Measurements from ENCODE around the gene SEZ6L. TPM values are rescaled to one million over a fixed set of nuclear protein-coding genes. Genes with fewer than 3 reads are reported as not detected.

Gene SEZ6L
- total RNA-seq, 1 experiment from 2014 or later = not detected

DNA sequence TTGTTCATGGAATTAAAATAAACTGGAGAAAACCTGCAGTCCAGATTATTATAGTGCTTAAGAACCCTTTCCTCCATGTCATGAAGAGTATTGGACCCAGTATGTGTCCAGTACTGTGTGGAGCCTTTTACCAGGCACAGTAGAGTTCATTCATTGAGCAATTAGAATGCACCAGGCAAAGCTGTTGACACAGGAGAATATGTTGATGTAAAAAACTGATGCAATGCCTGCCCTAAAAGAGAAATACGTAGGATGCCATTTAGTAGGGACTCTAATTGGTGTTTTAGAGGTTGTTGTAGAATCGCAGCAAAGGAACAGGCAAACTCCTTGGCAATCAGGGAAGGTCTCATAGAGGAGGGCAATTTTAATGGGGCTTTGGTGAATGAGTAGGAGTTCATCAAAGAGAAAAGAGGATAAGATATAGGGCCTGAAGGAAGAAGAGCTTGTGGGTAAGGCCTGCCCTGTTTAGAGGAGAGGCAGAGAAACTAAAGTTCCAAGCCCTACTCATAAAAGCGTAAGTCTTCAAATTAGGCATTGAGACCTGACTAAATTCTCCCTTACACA is 126.4 kb downstream of the SEZ6L start:
- no peak for DNase-seq (ENCODE audit: low read depth)

DNA sequence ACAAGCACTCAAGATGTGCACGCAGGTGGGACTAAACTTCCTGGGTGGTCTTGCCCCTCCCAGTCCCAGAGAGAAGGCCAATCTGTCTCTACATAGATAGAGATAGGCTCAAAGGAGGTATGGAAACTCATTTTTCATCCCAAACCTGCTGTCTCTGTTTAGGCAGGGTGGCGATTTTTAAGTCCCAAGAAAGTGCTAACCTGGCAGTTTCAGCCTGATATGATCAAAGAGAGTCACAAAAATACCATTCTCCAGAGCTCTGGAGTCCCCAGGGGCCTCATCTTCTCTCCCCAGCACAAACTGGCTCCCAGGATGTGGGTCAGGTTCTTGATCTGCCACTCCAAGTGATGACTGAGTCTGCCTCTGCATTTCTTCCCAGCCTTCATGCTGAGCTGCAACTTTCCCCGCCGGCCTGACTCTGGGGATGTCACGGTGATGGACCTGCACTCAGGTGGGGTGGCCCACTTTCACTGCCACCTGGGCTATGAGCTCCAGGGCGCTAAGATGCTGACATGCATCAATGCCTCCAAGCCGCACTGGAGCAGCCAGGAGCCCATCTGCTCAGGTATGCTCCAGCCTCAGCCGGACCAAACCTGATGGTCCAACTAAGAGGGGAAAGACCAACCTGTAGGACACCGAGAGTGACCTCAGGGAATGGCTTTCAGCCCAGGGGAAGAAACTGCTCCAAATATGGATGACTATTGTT is 129.5 kb downstream of the SEZ6L start:
- DNase-seq (ENCODE audit: low read depth) = no peak

DNA sequence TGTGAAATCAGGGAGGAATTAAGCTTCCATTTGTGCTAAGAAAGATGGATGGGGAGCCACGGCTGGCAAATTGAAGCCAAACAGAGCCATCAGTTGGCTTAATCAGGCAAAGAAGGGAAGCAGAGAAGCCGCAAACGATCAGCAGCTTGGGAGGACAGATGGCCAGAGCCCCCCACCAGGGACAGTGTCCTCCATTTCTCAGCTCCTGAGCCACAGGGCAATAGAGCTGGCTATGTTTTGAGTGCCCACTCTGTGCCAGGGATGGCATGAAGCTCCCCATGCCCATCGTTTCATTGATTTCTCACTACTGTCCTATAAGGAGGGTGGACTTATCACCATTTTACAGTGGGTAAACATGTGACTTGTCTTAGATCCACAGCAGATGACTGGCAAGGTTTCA is 133.5 kb downstream of the SEZ6L start:
- no peak for DNase-seq (ENCODE audit: low read depth)

DNA sequence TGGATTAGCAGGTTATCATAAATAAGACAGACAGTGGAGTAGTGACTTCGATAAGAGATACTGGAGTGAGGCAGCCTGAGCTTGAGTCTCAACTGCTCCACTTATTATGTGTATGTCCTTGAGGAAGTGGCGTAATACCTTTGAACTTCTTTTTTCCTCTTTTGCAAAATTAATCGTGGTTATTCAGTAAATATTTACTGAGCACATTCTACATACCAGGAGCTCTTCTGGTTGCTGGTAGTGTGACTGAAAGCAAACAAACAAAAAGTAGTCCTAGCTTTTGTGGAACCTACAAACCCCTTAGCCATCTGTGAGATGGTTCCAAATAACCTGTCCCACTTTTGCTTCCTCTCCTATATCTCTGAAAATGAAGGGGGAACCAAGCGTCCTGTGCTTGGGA is 134.2 kb downstream of the SEZ6L start:
- no peak for DNase-seq (ENCODE audit: low read depth)

DNA sequence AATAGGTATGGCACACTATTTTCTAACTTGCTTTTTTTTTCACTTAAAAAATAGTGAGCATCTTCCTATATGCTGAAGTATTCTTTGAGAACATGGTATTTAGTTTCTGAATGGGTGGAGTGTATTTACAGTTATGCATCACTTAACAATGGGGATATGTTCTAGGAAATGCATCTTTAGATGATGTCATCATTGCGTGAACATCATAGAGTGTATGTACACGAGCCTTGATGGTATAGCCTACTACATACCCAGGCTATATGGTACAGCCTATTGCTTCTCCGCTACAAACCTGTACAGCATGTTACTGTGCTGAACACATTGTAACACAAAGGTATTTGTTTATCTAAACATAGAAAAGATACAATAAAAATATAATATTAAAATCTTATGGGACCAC is 135.5 kb downstream of the SEZ6L start:
- DNase-seq (ENCODE audit: low read depth) = no peak

DNA sequence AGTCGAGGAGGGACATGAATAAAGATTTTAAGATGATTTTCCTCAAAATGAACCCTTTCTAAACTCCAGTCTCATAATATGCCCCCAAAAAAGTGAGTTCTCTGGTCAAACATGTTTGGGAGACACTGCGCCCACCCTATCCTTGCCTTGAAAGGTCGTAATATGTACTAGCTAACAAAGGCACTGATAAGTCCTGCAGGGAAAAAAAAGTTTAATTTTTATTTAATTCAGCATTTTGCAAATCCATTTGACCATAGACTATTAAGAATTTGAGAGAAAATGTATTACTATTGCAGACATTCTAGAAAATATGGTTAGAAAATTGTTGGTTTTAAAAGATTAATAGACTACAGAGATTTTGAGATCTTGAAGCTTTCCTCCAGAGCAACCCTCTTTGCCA is 139.2 kb downstream of the SEZ6L start:
- no peak for DNase-seq (ENCODE audit: low read depth)

DNA sequence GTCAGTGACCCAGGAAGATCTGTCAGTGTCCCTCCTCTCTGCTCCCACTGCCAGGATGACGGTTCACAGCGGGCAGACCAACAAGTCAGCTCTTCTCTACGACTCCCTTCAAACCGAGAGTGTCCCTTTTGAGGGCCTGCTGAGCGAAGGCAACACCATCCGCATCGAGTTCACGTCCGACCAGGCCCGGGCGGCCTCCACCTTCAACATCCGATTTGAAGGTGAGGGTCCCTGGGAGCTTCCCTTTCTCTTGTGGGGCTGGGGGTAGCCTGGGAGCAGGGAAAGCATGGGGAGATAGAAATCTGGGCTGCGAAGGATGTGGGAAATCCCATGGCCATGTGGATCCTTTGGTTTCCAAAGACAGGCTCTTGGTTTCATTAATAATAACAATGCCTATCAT is 141.4 kb downstream of the SEZ6L start:
- DNase-seq (ENCODE audit: low read depth) = no peak

DNA sequence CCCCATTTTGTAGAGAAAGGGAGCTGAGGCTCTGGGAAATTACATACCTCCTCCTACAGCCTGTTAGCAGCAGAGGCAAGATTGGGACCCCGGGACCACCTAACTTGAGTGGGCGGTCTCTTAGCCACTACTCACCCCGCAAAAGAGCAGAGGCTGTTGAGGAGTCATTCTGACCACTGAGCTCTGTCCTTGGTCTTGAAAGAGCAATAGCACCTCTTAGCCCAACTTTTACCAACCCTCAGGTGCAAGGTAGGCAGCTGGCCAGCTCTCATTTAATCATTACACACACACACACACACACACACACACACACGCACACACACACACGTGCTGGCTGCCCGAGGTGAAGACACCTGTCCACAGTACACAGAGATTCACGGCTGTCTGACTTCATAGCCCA is 144.0 kb downstream of the SEZ6L start:
- no peak for DNase-seq (ENCODE audit: low read depth)

DNA sequence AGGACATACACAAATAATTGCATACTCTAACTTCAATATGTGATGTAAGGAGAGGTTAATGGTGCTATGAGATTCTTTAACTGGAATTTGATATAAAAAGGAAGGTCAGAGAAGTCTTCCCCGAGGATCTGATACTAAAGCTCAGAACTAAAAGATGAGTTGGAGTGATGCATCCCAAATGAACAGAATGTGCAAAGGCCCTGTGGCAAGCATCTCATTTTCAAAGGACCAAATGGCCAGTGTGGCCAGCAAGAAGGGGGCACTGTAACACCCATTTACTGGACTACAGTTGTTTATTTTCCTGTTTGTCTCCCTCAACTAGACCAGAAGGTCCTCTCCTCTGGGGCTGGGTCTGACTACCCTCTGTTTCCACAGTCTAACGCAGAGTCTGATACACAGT is 144.9 kb downstream of the SEZ6L start:
- no peak for DNase-seq (ENCODE audit: low read depth)

DNA sequence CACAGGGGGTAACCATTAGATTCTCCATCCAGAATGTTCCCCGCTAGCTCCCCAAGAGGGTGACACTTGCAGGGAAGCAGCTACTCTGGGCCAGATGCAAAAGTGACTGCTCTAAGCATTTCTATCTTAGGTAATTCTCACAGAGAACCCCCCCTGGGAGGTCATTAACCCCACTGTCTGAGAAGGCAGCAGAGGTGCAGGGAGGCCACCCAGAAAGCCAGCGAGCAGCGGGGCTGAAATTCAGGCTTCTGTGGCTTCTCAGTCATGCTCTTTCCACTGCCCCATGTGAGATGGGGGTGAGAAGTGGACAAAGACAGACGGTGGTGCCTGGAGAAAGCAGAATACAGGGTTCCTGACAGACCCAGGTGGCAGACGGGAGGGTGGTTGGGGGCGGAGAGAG is 145.4 kb downstream of the SEZ6L start:
- no peak for DNase-seq (ENCODE audit: low read depth)

DNA sequence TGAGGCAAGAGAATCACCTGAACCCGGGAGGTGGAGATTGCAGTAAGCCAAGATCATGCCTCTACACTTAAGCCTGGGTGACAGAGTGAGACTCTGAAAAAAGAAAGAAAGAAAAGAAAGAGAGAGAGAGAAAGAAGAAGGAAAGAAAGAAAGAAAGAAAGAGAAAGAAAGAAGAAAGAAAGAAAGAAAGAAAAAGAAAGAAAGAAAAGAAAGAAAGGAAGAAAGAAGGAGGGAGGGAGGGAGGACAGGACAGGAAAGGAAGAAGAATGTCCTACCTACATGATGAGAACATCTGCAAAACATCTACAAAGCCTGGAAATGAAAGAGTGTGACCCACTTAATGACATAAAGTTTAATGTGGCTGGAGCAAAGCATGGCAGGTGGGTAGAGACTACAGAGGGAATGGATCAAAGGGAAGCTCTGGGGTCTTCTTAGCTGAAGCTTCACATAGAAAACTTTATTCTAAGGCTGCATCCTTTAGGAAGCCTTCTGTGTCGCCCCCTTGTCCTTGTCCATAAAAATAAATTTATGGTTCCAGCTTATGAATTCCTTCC is 147.5 kb downstream of the SEZ6L start:
- no peak for DNase-seq (ENCODE audit: low read depth)

DNA sequence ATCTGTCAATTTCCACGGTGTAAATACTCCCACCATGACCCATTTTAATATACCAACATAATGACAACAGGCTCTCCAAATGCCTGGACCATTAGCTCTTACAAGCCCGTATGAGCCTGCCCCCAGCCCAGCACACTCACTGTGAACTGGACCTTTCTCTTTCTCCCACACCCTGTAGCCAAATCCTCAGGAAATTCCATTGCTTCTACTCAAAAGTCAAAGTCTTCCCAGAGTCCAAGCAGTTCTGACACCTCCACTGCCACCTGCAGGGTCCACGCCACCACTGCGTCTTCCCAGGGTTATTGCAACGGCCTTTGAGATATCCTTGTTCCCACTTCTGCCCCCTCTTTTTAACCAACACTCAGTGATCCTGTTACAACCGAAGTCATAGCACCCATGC is 149.7 kb downstream of the SEZ6L start:
- peak; percentile 42 for DNase-seq (ENCODE audit: low read depth)

DNA sequence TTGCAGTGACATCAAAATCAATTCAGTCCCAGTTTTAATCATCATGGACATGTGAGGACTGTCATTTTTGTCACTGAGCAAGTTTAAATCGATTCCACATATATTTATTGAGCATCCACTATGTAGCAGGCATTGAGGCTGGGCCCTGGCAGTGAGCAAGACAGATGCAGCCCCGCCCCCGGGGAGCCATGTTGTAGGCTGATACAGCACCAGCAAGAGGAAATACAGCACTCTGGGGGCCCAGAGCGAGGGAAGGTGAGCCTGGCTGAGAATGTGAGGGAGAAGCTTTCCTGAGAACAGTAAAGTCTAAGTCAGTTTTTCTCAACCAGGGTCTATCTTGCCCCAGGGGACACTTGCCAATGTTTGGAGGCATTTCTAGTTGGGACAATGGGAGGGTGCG is 151.2 kb downstream of the SEZ6L start:
- DNase-seq (ENCODE audit: low read depth) = no peak

DNA sequence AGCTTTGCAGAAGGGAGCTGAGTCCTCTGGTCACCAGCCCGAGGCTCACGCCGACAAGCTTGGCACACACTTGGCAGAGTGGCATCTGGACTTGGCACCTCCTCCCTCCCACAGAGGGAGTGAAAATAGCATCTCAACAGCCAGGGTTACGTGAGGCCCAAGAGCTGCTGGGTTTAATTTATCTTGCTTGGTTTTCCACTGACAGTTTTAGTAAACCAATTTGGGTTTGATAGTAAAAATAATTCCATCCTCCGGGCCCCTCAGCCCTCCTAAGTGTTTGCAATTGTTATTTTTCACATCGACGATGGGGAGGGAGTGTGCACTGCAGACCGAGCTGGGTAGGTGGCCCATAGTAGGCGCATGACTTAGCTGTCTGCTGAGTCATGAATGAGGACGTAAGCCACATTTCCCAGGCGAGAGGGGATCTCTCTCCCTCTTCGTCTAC is 152.2 kb downstream of the SEZ6L start:
- DNase-seq (ENCODE audit: low read depth) = peak; percentile 84

DNA sequence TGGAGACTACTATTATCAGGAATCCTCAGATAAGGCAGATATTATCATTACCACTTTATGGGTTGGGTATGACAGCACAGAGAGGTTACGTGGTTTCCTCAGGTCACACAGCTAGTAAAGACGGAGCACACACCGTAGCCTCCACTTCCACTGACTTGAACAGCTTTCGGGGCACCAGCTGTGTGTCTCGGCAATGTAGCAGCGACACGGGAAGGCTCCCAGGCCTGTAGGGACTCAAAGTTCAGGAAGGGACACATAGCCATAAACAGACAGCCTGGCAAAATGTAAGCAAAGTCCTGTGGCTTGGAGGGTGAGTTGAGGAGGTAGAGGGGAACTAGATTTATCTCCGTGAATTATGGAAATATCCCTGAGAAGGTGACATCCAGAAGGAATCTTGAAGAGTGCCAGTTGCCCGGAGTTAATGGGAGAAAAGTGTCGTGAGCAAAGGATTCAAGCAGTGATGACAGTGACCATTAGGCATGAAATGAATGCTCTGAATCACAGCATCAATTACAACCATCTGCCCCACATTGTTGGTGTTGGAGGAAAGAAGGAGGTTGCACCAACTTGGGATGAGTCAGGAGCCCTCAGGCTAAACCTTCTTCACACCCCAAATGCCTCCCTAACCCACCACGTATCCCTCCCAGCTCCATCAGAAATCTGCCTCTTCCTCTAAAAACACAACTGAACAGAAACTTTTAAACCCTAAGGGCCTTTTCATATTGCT is 153.1 kb downstream of the SEZ6L start:
- peak; percentile 98 for DNase-seq (ENCODE audit: low read depth)

DNA sequence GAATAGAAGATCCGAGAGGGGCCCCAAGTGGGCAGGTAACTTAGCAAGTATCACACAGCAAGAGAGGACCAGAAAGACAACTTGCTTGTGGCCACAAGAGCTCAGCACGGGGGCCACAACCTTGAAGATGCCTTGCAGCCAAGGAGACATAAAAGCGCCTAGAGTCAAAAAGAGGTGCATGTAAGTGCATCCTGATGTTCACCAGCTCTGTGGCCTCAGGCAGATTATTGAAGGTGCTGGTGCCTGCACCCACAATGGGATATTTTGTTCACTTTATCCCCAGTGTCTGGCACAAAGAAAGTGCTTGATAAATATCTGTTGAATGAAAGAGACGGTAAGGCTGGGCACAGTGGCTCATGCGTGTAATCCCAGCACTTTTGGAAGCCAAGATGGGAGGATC is 153.8 kb downstream of the SEZ6L start:
- DNase-seq (ENCODE audit: low read depth) = peak; percentile 33

DNA sequence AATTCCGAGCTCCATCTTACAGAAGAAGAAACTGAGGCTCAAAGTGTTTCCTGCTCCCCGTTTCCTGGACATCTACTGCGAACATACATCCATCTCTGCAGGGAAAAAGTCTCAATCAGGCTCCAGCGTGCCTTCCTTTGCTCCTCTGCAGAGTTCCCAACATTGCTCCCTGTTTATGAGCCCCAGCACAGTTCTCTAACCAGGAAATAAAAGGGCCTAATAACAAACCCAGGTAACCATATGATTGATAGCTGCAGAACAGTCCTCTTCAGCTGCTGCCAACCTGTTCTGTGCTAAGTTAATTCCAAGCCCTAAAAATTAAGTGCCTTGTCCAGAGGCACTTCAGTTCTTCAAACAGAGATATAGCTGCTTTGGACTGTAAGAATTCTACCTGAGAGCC is 154.9 kb downstream of the SEZ6L start:
- DNase-seq (ENCODE audit: low read depth) = no peak

DNA sequence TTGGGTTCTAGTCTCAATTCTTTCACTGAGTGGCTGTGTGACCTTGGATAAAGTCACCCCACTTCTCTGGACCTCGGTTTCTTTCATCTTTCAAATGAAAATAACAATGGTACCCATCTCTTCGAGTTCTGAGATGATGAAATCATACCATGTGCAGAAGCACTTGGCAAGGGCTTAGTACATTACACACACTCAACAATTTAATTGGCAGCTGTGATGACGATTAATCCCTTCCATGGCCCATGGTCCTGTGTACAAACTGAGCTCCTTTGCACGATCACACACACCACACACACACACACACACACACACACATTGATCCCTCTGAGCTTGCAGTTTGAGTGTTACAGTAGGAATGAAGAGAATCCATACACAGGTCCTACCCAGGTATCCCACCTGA is 156.4 kb downstream of the SEZ6L start:
- DNase-seq (ENCODE audit: low read depth) = no peak

DNA sequence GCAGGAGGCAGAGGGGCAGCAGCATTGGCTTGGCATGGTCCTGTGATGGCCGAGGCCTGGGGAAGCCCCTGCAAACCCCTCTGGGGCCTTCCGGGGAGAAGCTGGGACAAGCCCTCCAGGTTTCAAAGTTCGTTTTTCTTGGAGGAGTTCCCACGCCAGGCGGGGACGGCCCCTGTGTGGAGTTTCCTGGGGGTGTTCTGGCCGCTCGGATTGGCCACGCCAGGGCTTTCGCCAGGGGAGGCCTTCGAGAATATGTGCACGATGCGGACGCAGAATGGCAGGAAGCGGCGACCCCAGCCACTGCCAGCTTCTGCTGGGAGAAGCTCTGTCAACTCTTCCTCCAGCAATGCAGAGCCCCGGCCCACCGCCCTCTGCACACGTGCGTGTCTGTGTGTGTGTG is 157.5 kb downstream of the SEZ6L start:
- no peak for DNase-seq (ENCODE audit: low read depth)

DNA sequence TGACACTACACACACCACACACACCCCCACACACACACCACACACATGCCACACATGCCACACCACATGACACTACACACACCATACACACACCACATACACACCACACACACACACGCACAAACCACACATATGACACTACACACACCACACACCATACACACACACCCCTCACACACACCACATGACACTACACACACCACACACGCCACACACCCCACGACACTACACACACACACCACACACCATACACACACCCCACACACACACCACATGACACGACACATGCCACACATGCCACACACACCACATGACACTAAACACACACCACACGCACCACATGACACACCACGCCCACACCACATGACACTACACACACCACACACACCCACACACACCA is 158.0 kb downstream of the SEZ6L start:
- DNase-seq (ENCODE audit: low read depth) = no peak

DNA sequence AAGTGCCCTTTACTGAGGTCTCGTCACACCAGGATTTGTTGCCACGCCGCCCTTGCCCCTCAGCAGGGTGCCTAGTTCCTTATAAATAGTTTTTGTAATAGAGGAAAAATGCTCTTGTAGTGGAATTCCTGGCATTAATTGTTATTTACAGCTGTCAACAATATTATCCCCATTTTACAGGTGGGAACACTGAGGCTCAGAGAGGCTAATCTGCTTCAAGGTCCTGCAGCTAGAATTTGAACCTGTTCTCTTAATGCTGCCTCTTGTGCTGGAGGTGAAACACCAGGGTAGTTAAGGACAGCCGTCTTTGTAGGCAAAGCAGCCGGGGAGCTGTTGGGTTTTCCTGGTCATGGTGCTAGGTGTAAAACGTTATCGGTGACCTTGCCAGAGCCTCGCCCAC is 159.0 kb downstream of the SEZ6L start:
- DNase-seq (ENCODE audit: low read depth) = no peak

DNA sequence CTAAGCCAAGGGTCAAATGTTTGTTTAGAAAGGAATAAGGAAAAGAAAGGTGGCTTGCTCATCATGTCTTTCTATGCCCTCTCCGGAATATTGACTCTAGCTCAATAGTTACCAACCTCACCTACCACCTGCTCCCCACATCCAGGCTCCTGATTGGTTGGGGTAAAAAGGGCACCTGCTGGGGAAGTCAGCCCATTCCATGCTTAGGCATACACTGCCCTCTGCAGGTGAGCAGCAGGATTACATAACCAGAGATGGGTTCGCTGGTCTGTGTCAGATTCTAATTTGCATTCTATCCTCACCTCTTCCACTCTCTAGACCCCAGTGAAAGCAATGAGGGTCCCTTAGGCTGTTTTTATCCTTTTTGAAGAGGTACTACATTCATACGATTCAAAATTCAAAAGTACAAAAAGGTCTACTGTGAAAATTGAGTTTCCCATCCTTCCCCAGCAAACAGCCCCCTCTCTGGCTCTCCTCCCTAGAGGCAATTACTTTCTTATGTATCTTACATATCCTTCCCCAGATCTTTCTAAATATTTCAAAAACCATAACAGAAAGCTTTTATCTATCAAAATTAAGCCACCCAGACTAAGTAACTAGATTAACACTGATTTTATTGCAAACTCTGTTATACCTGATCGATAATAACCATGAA is 161.8 kb downstream of the SEZ6L start:
- peak; percentile 28 for DNase-seq (ENCODE audit: low read depth)
